Ishikawa (cell line): ENCODE measurements around the gene LCN9.

Source experiments
- EGR1 ChIP-seq: IDR thresholded peaks from 2 replicates; pipeline ENCODE4 v1.6.1; 2012
- EP300 ChIP-seq: IDR thresholded peaks from 2 replicates; pipeline ENCODE4 v1.6.1; 2012; ENCODE audit warnings: borderline replicate concordance
- RAD21 ChIP-seq: IDR thresholded peaks from 2 replicates; pipeline ENCODE4 v1.6.1; 2012; ENCODE audit warnings: low read depth
- TCF12 ChIP-seq: IDR thresholded peaks from 2 replicates; pipeline ENCODE4 v1.6.1; 2012; ENCODE audit warnings: low read depth
- YY1 ChIP-seq: IDR thresholded peaks from 2 replicates; pipeline ENCODE4 v1.6.1; 2012; ENCODE audit warnings: low read depth
- TF ChIP-seq, protein P1 (sequence below): IDR thresholded peaks from 2 replicates; pipeline ENCODE4 v1.6.1; 2012
- TF ChIP-seq, protein P2 (sequence below): IDR thresholded peaks from 2 replicates; pipeline ENCODE4 v1.6.1; 2012
- TF ChIP-seq, protein P3 (sequence below): IDR thresholded peaks from 2 replicates; pipeline ENCODE4 v1.6.1; 2012; ENCODE audit warnings: low read depth, mild to moderate bottlenecking

DNA sequence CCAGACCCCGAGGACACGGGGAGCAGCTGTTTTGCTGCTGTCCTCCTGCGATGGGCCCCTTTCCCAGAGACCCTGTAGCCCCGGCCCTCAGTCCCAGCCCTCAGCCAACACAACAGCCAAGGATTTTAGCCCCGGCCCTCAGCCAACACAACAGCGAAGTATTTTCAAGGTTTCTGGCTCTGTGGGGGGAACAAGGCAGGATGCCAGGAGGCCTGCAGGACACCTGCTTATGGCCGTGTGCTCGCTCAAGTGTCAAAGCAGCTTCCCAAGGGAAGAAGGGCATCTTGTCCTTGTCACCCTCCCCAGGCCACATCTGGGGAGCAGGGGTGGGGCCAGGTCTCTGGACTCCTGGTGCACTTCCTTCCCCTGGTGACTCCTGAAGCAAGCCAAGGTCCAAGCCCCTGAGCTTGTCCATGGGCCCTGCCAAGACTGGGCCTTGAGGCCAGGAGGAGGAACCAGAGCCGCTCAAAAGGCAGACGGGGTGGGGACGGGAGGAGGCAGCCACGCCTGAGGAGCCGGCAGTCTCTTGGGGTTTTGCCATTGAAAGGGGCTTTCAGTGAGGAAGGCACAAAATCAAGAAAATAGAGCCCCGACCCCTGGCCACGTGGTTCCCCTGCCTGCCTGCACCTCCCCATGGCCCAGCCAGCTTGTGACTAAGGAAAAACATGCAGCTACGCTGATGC, 49.6 kb downstream of the LCN9 start:
- TF ChIP-seq, protein P1, sequence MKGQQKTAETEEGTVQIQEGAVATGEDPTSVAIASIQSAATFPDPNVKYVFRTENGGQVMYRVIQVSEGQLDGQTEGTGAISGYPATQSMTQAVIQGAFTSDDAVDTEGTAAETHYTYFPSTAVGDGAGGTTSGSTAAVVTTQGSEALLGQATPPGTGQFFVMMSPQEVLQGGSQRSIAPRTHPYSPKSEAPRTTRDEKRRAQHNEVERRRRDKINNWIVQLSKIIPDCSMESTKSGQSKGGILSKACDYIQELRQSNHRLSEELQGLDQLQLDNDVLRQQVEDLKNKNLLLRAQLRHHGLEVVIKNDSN: no peak
- TF ChIP-seq TCF12 (no peak), YY1 (no peak), RAD21 (no peak), EP300 (no peak), EGR1 (no peak)
- TF ChIP-seq, protein P2, sequence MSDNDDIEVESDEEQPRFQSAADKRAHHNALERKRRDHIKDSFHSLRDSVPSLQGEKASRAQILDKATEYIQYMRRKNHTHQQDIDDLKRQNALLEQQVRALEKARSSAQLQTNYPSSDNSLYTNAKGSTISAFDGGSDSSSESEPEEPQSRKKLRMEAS: no peak
- TF ChIP-seq, protein P3, sequence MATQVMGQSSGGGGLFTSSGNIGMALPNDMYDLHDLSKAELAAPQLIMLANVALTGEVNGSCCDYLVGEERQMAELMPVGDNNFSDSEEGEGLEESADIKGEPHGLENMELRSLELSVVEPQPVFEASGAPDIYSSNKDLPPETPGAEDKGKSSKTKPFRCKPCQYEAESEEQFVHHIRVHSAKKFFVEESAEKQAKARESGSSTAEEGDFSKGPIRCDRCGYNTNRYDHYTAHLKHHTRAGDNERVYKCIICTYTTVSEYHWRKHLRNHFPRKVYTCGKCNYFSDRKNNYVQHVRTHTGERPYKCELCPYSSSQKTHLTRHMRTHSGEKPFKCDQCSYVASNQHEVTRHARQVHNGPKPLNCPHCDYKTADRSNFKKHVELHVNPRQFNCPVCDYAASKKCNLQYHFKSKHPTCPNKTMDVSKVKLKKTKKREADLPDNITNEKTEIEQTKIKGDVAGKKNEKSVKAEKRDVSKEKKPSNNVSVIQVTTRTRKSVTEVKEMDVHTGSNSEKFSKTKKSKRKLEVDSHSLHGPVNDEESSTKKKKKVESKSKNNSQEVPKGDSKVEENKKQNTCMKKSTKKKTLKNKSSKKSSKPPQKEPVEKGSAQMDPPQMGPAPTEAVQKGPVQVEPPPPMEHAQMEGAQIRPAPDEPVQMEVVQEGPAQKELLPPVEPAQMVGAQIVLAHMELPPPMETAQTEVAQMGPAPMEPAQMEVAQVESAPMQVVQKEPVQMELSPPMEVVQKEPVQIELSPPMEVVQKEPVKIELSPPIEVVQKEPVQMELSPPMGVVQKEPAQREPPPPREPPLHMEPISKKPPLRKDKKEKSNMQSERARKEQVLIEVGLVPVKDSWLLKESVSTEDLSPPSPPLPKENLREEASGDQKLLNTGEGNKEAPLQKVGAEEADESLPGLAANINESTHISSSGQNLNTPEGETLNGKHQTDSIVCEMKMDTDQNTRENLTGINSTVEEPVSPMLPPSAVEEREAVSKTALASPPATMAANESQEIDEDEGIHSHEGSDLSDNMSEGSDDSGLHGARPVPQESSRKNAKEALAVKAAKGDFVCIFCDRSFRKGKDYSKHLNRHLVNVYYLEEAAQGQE: no peak
